GM21526 (cell line): Measurements from ENCODE around the gene PTPN1.
A peak's percentile ranks its signal among the peaks of the same experiment; 100 is the strongest.
"Not testable (repeated sequence)": the region's sequence is repeated elsewhere in the genome, so short reads cannot be mapped to it uniquely, and the experiment has no call there.

Source experiments
- ATAC-seq: cut with Tn5 transposase; IDR thresholded peaks from one replicate; pipeline ENCODE4 v1.9.1; 2021; ENCODE audit warnings: moderate library complexity; ENCODE audit not compliant: unreplicated experiment, low FRiP score

Gene PTPN1

GRCh38 chr20:50526403-50526989 is 16.3 kb downstream of the PTPN1 start:
- ATAC-seq = no peak

- ATAC-seq = no peak
Measured at GRCh38 chr20:50527068-50527605, 17.0 kb downstream of the PTPN1 start.

- no peak for ATAC-seq
Measured at GRCh38 chr20:50528129-50528528, 17.9 kb downstream of the PTPN1 start.

GRCh38 chr20:50528804-50529351 is 18.7 kb downstream of the PTPN1 start:
- peak; percentile 47 for ATAC-seq

- ATAC-seq = no peak
Measured at GRCh38 chr20:50532221-50532620, 22.0 kb downstream of the PTPN1 start.

GRCh38 chr20:50533061-50533460 is 22.9 kb downstream of the PTPN1 start:
- ATAC-seq = no peak

- ATAC-seq = no peak
Measured at GRCh38 chr20:50533464-50533863, 23.3 kb downstream of the PTPN1 start.

GRCh38 chr20:50534567-50534966 is 24.4 kb downstream of the PTPN1 start:
- no peak for ATAC-seq

- no peak for ATAC-seq
Measured at GRCh38 chr20:50535162-50535561, 25.0 kb downstream of the PTPN1 start.

- ATAC-seq = no peak
Measured at GRCh38 chr20:50536333-50536732, 26.1 kb downstream of the PTPN1 start.

GRCh38 chr20:50537546-50538201 is 27.5 kb downstream of the PTPN1 start:
- no peak for ATAC-seq

GRCh38 chr20:50538276-50538675 is 28.1 kb downstream of the PTPN1 start:
- no peak for ATAC-seq

- ATAC-seq = not testable (repeated sequence)
Measured at GRCh38 chr20:50539798-50540197, 29.6 kb downstream of the PTPN1 start.

GRCh38 chr20:50540620-50541605 is 30.7 kb downstream of the PTPN1 start:
- ATAC-seq = no peak

GRCh38 chr20:50541606-50542041 is 31.4 kb downstream of the PTPN1 start:
- no peak for ATAC-seq

- ATAC-seq = no peak
Measured at GRCh38 chr20:50543326-50543725, 33.1 kb downstream of the PTPN1 start.

- ATAC-seq = no peak
Measured at GRCh38 chr20:50545126-50545525, 34.9 kb downstream of the PTPN1 start.

GRCh38 chr20:50546729-50547314 is 36.6 kb downstream of the PTPN1 start:
- ATAC-seq = no peak

- no peak for ATAC-seq
Measured at GRCh38 chr20:50547964-50548363, 37.8 kb downstream of the PTPN1 start.

- ATAC-seq = no peak
Measured at GRCh38 chr20:50548396-50548795, 38.2 kb downstream of the PTPN1 start.
